Testis (tissue), 2 donors: Measurements from ENCODE around the gene CFAP54.

ENCODE experiments used
- POLR2A ChIP-seq: fragments of 450-650 bp; IDR thresholded peaks from one replicate; pipeline ENCODE4 v1.6.1; 2017; ENCODE audit warnings: antibody characterized with exemption, mild to moderate bottlenecking, moderate library complexity
- TF ChIP-seq, protein P1 (sequence below), 3 experiments: fragments of 450-650 bp in 2 of 3; fragments of 200-600 bp in 1 of 3; sonication (generic) in 1 of 3; IDR thresholded peaks; one replicate each; pipeline ENCODE4 v1.5.1; 2016 to 2019; ENCODE audit warnings: antibody characterized with exemption in 3 of 3, mild to moderate bottlenecking in 2 of 3, moderate library complexity in 1 of 3

DNA sequence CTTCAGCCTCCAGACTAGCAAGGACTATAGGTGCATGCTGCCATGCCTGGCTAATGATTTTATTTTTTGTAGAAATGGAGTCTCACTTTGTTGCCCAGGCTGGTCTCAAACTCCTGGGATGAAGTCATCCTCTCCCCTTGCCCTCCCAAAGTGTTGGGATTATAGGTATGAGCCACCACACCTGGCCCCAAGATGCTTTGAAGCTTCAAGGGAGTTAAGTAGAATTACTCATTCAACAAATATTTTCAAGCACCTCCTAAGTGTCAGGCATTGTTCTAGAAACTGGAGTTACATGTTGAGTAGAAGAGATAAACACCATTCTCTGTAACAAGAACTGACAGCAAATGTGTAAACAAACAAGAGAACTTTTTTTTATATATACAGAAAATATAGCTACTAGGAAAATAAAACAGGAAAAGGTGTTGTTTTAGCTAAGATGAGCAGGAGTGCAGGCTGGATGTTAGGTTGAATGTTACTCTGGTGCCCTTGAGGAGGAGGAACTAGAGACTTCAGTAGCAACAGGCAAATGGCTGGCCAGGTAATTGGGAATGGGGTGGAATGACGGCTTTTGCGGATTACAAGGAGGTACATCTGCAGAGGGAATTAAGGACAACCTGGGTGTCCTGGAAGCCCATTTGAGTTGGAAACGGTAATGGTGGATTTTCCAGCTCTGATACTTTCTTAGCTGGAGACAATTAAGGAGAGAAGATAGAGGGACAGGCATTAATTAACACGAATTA, 32.0 kb upstream of the CFAP54 start:
- TF ChIP-seq, protein P1, sequence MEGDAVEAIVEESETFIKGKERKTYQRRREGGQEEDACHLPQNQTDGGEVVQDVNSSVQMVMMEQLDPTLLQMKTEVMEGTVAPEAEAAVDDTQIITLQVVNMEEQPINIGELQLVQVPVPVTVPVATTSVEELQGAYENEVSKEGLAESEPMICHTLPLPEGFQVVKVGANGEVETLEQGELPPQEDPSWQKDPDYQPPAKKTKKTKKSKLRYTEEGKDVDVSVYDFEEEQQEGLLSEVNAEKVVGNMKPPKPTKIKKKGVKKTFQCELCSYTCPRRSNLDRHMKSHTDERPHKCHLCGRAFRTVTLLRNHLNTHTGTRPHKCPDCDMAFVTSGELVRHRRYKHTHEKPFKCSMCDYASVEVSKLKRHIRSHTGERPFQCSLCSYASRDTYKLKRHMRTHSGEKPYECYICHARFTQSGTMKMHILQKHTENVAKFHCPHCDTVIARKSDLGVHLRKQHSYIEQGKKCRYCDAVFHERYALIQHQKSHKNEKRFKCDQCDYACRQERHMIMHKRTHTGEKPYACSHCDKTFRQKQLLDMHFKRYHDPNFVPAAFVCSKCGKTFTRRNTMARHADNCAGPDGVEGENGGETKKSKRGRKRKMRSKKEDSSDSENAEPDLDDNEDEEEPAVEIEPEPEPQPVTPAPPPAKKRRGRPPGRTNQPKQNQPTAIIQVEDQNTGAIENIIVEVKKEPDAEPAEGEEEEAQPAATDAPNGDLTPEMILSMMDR (IDR thresholded peaks at IDR 0.05): no peak
- TF ChIP-seq POLR2A: no peak
